Stomach (tissue), 4 donors: ENCODE data around the gene CTIF.

Source experiments
- EP300 ChIP-seq: sonication (generic); formaldehyde crosslinking; IDR thresholded peaks from one replicate; pipeline ENCODE4 v1.6.1; 2017; ENCODE audit warnings: antibody characterized with exemption
- POLR2A ChIP-seq, 4 donors: fragments of 450-650 bp; IDR thresholded peaks; one replicate each; pipeline ENCODE4 v1.6.1; 2016; ENCODE audit warnings: antibody characterized with exemption in 4 of 4, control low read depth in 2 of 4, mild to moderate bottlenecking in 1 of 4, moderate library complexity in 1 of 4
- TF ChIP-seq, protein P1 (sequence below), 7 experiments: fragments of 450-650 bp in 4 of 7; fragments of 200-600 bp in 3 of 7; sonication (generic) in 3 of 7; IDR thresholded peaks; one replicate each; pipeline ENCODE4 v1.5.1; 2016 to 2019; ENCODE audit warnings: antibody characterized with exemption in 7 of 7, control low read depth in 2 of 7, mild to moderate bottlenecking in 1 of 7

DNA sequence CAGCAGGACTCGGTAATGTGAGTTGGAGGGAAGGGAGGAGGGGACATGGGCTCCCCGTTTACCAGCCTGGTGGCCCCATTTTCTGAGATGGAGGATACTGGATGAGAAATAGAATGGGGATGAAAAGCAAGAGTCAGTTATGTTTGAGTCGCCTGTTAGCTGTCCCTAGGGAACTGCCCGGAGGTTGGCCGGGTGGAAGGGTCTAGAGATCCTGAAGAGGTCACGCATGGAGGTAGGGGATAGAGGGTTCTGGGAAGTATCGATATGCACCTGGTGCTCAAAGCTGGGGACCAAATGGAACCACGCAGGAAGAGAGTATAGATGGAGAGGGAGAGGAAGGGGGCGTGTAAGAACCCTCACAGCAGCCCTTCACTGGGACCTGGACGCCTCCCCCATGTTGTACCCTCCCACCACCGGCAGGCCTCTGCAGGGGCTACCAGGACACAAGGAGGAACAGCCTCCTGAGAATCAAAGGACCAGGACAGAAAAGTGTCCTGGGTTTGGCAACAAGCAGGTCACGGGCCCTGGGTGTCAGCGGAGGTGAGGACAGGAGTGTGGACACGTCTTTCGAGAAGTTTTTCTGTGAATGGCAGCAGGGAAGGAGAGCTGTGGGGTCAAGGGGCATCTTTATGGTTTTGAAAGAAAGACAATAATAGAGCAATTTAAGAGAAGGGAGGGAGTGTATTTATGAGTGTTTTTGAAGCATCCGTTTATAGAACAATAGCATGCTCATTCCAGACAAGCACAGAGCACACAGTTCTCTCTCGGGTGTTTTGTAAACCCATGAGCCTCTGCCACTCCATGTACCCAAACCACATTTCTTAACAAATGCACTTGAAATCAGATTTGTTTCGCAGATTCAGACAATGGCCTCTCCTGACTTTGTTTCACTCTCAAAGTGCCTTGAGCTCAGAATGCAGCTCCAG lies 279.8 kb downstream of the CTIF start:
- TF ChIP-seq, protein P1, sequence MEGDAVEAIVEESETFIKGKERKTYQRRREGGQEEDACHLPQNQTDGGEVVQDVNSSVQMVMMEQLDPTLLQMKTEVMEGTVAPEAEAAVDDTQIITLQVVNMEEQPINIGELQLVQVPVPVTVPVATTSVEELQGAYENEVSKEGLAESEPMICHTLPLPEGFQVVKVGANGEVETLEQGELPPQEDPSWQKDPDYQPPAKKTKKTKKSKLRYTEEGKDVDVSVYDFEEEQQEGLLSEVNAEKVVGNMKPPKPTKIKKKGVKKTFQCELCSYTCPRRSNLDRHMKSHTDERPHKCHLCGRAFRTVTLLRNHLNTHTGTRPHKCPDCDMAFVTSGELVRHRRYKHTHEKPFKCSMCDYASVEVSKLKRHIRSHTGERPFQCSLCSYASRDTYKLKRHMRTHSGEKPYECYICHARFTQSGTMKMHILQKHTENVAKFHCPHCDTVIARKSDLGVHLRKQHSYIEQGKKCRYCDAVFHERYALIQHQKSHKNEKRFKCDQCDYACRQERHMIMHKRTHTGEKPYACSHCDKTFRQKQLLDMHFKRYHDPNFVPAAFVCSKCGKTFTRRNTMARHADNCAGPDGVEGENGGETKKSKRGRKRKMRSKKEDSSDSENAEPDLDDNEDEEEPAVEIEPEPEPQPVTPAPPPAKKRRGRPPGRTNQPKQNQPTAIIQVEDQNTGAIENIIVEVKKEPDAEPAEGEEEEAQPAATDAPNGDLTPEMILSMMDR (IDR thresholded peaks at IDR 0.05): no peak
- TF ChIP-seq EP300 (no peak), POLR2A (IDR thresholded peaks at IDR 0.05) (no peak)
